ENCODE measurements around the gene MANEAL. TPM values are rescaled to one million over a fixed set of nuclear protein-coding genes. Genes with fewer than 3 reads are reported as not detected.

MANEAL gene
- total RNA-seq, 6 experiments from 2014 or later = 3.2 to 9.4 (median 5.4) TPM

- H3K4me3 ChIP-seq = no peak overlapping the region
- ATAC-seq = no peak
- H3K27ac ChIP-seq = no peak overlapping the region
- no peaks in the 10 kb centered on the region for H3K27me3 ChIP-seq
- peaks cover 0 to 8% (median 0%) of the 10 kb centered on the region in 4 donors for H3K4me1 ChIP-seq
- 90% methylated on average over 3 of the region's 4 CpGs for WGBS (ENCODE audit: insufficient coverage, low coverage, low lambda C conversion rate, missing lambda C conversion rate)
- intact Hi-C loops (cut with DNase I) = no loop called here
- DNase-seq = no peak
- H3K36me3 ChIP-seq = peaks cover 0 to 54% (median 14%) of the 10 kb centered on the region in 4 donors
- TF ChIP-seq POLR2A (IDR thresholded peaks at IDR 0.05) (no peak), CTCF (IDR thresholded peaks at IDR 0.05) (no peak)
- no peaks in the 10 kb centered on the region for H3K9me3 ChIP-seq
Observed at GRCh38 chr1:37831109-37831508, 37.5 kb downstream of the MANEAL start.

GRCh38 chr1:37831809-37832208 is 38.2 kb downstream of the MANEAL start:
- Histone ChIP-seq H3K4me1 (peaks cover 0 to 8% (median 0%) of the 10 kb centered on the region in 4 donors), H3K36me3 (peaks cover 0 to 53% (median 17%) of the 10 kb centered on the region in 4 donors), H3K4me3 (no peak overlapping the region), H3K9me3 (no peaks in the 10 kb centered on the region), H3K27me3 (no peaks in the 10 kb centered on the region), H3K27ac (no peak overlapping the region)
- 48% methylated on average over 2 of the region's 2 CpGs for WGBS (ENCODE audit: insufficient coverage, low coverage, low lambda C conversion rate, missing lambda C conversion rate)
- TF ChIP-seq CTCF (IDR thresholded peaks at IDR 0.05) = no peak
- ATAC-seq (no peak), DNase-seq (no peak)
- intact Hi-C loops (cut with DNase I) = no loop called here

- ATAC-seq = no peak
- no peak overlapping the region for H3K27ac ChIP-seq
- peaks cover 0 to 64% (median 26%) of the 10 kb centered on the region in 4 donors for H3K36me3 ChIP-seq
- 59% methylated on average over 3 of the region's 3 CpGs for WGBS (ENCODE audit: insufficient coverage, low coverage, low lambda C conversion rate, missing lambda C conversion rate)
- no peak for DNase-seq
- TF ChIP-seq POLR2A (IDR thresholded peaks at IDR 0.05) = no peak
- no peak for TF ChIP-seq CTCF (IDR thresholded peaks at IDR 0.05)
- no peak overlapping the region for H3K4me3 ChIP-seq
- no peaks in the 10 kb centered on the region for H3K4me1 ChIP-seq
- H3K27me3 ChIP-seq = no peaks in the 10 kb centered on the region
- H3K9me3 ChIP-seq = no peaks in the 10 kb centered on the region
- intact Hi-C loops (cut with DNase I) = no loop called here
Observed at GRCh38 chr1:37836788-37837187, 43.1 kb downstream of the MANEAL start.

GRCh38 chr1:37839676-37840075 is 46.0 kb downstream of the MANEAL start:
- no peaks in the 10 kb centered on the region for H3K9me3 ChIP-seq
- peaks cover 0 to 8% (median 3%) of the 10 kb centered on the region in 4 donors for H3K4me1 ChIP-seq
- peaks cover 0 to 43% (median 15%) of the 10 kb centered on the region in 4 donors for H3K36me3 ChIP-seq
- H3K4me3 ChIP-seq = no peak overlapping the region
- no peak overlapping the region for H3K27ac ChIP-seq
- 86% methylated on average over 6 of the region's 10 CpGs for WGBS (ENCODE audit: insufficient coverage, low coverage, low lambda C conversion rate, missing lambda C conversion rate)
- TF ChIP-seq POLR2A (IDR thresholded peaks at IDR 0.05) (no peak), CTCF (IDR thresholded peaks at IDR 0.05) (no peak)
- no peak for DNase-seq
- no peaks in the 10 kb centered on the region for H3K27me3 ChIP-seq
- no peak for ATAC-seq
- intact Hi-C loops (cut with DNase I) = no loop called here

- WGBS (ENCODE audit: insufficient coverage, low coverage, low lambda C conversion rate, missing lambda C conversion rate) = 73% methylated on average over 1 of the region's 1 CpG
- Histone ChIP-seq H3K27ac (no peak overlapping the region), H3K36me3 (peaks cover 0 to 34% (median 12%) of the 10 kb centered on the region in 4 donors), H3K4me3 (no peak overlapping the region), H3K9me3 (no peaks in the 10 kb centered on the region), H3K27me3 (no peaks in the 10 kb centered on the region), H3K4me1 (peaks cover 0 to 16% (median 7%) of the 10 kb centered on the region in 4 donors)
- TF ChIP-seq CTCF (IDR thresholded peaks at IDR 0.05) = no peak
- TF ChIP-seq POLR2A (IDR thresholded peaks at IDR 0.05) = no peak
- intact Hi-C loops (cut with DNase I) = no loop called here
- ATAC-seq (no peak), DNase-seq (no peak)
Observed at GRCh38 chr1:37840711-37841110, 47.1 kb downstream of the MANEAL start.

Data from right lobe of liver (tissue), 6 donors.